Prostate gland (tissue), 2 donors: Measurements from ENCODE around the gene PREPL. TPM values are rescaled to one million over a fixed set of nuclear protein-coding genes. Genes with fewer than 3 reads are reported as not detected.

ENCODE experiments used
- DNase-seq: peaks from one replicate; pipeline ENCODE4 v3.0.0-alpha.2; 2019; ENCODE audit warnings: low spot score
- H3K27ac ChIP-seq, 2 donors: fragments of 200-600 bp; sonication (generic); 2 replicates each; pipeline ENCODE4 v1.5.1; 2017 to 2019
- H3K27me3 ChIP-seq: fragments of 200-600 bp; sonication (generic); replicated peaks from 2 replicates; pipeline ENCODE4 v1.5.1; 2019; ENCODE audit not compliant: insufficient read depth
- H3K36me3 ChIP-seq, 2 donors: fragments of 200-600 bp; sonication (generic); 1 replicate in 1 of 2; 2 replicates in 1 of 2; pipeline versions ENCODE4 v1.5.1 to v1.8.1; 2017 to 2019
- H3K4me1 ChIP-seq: fragments of 200-600 bp; sonication (generic); replicated peaks from 2 replicates; pipeline ENCODE4 v1.5.1; 2019
- H3K4me3 ChIP-seq, 2 donors: fragments of 200-600 bp; sonication (generic); 2 replicates each; pipeline ENCODE4 v1.5.1; 2017 to 2019
- H3K9me3 ChIP-seq: fragments of 200-600 bp; sonication (generic); 2 replicates; pipeline ENCODE4 v1.5.1; 2017
- POLR2A ChIP-seq: fragments of 450-650 bp; IDR thresholded peaks from one replicate; pipeline ENCODE4 v1.6.1; 2016; ENCODE audit warnings: antibody characterized with exemption, mild to moderate bottlenecking
- POLR2AphosphoS5 ChIP-seq: sonication (generic); formaldehyde crosslinking; IDR thresholded peaks from one replicate; pipeline ENCODE4 v1.6.1; 2017; ENCODE audit warnings: antibody characterized with exemption
- WGBS: methylation state at CpG from one replicate; pipeline ENCODE4 v1.1.5; 2018; 5-methylcytosine and 5-hydroxymethylcytosine counted together
- intact Hi-C: fragments of 100-400 bp; cut with DNase I; formaldehyde crosslinking; loops from one replicate; pipeline ENCODE4 v1.14.2; 2022
- total RNA-seq, 2 donors: library from RNA; depleted of rRNA; stranded (reverse); fragments of >200 nt; gene quantifications; one replicate each; pipeline ENCODE4 v1.1.0, GENCODE V29; 2016
- TF ChIP-seq, protein P1 (sequence below), 4 experiments: fragments of 200-600 bp in 2 of 4; fragments of 450-650 bp in 2 of 4; sonication (generic) in 2 of 4; IDR thresholded peaks; 1 replicate in 3 of 4; 2 replicates in 1 of 4; pipeline ENCODE4 v1.5.1; 2016 to 2019; ENCODE audit warnings: antibody characterized with exemption in 4 of 4, mild to moderate bottlenecking in 2 of 4, moderate library complexity in 2 of 4

Gene PREPL
- total RNA-seq, 2 donors from 2014 or later = 40.3 to 49.3 TPM

DNA sequence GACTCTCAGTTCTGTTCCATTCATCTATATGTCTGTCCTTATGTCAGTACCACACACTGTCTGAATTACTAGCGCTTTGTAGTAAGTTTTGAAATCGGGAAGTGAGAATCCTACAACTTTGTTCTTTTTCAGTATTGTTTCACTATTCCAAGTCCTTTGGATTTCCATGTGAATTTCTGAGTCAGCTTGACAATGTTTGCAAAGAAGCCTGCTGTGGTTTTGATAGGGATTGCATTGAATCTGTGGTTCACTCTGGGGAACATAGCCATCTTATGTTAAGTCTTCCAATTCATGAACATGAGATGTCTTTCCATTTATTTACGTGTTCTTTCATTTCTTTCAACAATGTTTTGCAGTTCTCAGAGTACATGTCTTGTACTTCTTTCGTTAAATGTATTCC, 71.0 kb downstream of the PREPL start:
- no peaks in the 10 kb centered on the region for H3K36me3 ChIP-seq
- TF ChIP-seq POLR2AphosphoS5 = no peak
- TF ChIP-seq, protein P1, sequence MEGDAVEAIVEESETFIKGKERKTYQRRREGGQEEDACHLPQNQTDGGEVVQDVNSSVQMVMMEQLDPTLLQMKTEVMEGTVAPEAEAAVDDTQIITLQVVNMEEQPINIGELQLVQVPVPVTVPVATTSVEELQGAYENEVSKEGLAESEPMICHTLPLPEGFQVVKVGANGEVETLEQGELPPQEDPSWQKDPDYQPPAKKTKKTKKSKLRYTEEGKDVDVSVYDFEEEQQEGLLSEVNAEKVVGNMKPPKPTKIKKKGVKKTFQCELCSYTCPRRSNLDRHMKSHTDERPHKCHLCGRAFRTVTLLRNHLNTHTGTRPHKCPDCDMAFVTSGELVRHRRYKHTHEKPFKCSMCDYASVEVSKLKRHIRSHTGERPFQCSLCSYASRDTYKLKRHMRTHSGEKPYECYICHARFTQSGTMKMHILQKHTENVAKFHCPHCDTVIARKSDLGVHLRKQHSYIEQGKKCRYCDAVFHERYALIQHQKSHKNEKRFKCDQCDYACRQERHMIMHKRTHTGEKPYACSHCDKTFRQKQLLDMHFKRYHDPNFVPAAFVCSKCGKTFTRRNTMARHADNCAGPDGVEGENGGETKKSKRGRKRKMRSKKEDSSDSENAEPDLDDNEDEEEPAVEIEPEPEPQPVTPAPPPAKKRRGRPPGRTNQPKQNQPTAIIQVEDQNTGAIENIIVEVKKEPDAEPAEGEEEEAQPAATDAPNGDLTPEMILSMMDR (IDR thresholded peaks at IDR 0.05) = no peak
- no peak for TF ChIP-seq POLR2A
- 87% methylated on average over 4 of the region's 4 CpGs for WGBS
- H3K27me3 ChIP-seq = no peaks in the 10 kb centered on the region
- H3K9me3 ChIP-seq = no peaks in the 10 kb centered on the region
- no peaks in the 10 kb centered on the region for H3K4me1 ChIP-seq
- intact Hi-C loops = loop anchor here (2.0 to 5.0 kb wide), 3 partner anchors 45 to 243 kb away; no protein-coding TSS in a partner anchor
- no peak for DNase-seq
- H3K4me3 ChIP-seq = no peak overlapping the region
- no peak overlapping the region for H3K27ac ChIP-seq

DNA sequence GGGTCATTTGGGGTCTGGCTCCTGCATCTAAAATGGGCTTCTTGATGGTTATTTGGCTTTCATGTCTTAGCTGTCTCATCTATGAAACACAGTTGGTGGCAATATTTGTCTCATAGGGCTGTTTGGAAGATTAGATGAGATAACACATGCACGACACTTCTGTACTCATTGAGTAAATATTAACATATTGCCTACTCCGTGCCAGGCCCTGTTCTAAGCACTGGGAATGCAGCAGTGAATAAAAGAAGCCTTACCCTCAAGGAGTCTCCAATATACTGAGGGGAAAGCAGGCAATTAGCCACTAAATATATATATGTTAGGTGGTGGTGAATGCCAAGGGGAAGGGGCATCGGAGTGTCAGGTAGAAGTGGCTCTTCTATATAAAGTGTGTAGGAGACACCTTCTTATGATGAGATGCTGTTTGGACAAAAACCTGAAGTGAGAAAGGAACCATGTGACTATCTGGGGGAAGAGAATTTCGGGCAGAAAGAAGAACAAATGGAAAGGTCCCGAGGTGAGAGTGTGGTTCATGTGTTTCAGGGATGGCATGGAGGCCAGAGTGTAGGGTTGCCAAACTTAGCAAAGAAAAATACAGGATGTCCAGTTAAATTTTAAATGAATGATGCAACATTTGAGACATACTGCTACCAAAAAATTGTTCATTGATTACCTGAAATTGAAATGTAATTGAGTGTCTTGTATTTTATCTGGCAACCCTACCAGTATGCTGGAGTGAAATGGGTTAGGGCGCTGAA, 74.2 kb downstream of the PREPL start:
- Histone ChIP-seq H3K27me3 (no peaks in the 10 kb centered on the region), H3K4me1 (no peaks in the 10 kb centered on the region), H3K27ac (no peak overlapping the region), H3K4me3 (no peak overlapping the region), H3K9me3 (no peaks in the 10 kb centered on the region), H3K36me3 (no peaks in the 10 kb centered on the region)
- peak; percentile 47 for DNase-seq
- intact Hi-C loops = no loop called here
- 70% methylated on average over 6 of the region's 6 CpGs for WGBS
- TF ChIP-seq, protein P1 (IDR thresholded peaks at IDR 0.05) = no peak
- TF ChIP-seq POLR2A (no peak), POLR2AphosphoS5 (peak; percentile 70)

DNA sequence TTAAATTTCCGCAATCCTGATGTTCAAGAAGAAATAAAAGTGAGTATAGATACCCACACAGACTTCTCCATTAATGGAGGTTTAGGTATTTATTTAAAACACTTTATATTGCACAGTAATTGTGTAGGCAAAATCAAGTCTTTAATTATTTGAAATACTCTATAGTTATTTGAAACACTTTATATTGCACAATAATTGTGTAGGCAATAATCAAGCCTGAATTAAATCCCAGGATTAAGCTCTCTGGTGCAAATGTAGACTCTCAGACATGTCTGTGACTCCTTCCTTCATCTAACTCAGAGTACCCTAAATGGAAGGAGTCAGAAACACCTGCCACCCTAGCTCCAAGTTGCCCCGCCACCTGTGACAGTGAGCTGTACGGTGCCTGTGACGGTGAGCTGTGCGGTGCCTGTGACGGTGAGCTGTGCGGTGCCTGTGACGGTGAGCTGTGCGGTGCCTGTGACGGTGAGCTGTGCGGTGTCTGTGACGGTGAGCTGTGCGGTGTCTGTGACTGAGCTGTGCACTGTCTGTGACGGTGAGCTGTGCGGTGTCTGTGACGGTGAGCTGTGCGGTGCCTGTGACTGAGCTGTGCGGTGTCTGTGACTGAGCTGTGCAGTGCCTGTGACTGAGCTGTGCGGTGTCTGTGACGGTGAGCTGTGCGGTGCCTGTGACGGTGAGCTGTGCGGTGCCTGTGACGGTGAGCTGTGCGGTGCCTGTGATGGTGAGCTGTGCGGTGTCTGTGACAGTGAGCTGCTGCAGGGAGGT, 75.0 kb downstream of the PREPL start:
- intact Hi-C loops = no loop called here
- TF ChIP-seq POLR2A = no peak
- TF ChIP-seq, protein P1 (IDR thresholded peaks at IDR 0.05) = no peak
- TF ChIP-seq POLR2AphosphoS5 = no peak
- Histone ChIP-seq H3K27ac (no peak overlapping the region), H3K36me3 (no peaks in the 10 kb centered on the region), H3K4me1 (no peaks in the 10 kb centered on the region), H3K27me3 (no peaks in the 10 kb centered on the region), H3K9me3 (no peaks in the 10 kb centered on the region), H3K4me3 (no peak overlapping the region)
- DNase-seq = no peak
- WGBS = 93% methylated on average over 24 of the region's 26 CpGs

DNA sequence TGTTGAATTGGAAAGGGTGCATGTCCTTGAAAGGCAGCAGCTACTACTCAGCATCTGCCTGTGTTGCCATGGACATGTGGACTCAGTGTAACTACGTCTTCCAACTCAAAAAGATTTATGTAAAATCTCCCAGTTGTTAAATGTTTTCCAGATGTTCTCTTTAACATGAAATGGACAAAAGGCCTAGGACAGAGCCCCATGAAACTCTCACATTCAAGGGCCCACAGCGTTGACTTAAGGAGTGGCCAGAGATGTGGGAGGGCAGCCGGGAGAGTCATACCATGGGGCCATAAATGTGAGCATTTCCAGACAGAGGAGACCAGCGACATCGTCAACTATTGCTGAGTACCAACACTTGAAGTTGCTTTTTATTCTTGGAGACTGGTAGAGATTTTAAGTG, 76.1 kb downstream of the PREPL start:
- H3K27me3 ChIP-seq = no peaks in the 10 kb centered on the region
- 77% methylated on average over 5 of the region's 5 CpGs for WGBS
- no peaks in the 10 kb centered on the region for H3K4me1 ChIP-seq
- H3K4me3 ChIP-seq = no peak overlapping the region
- no peak overlapping the region for H3K27ac ChIP-seq
- TF ChIP-seq, protein P1 (IDR thresholded peaks at IDR 0.05) = no peak
- TF ChIP-seq POLR2A (no peak), POLR2AphosphoS5 (no peak)
- intact Hi-C loops = no loop called here
- no peak for DNase-seq
- no peaks in the 10 kb centered on the region for H3K9me3 ChIP-seq
- no peaks in the 10 kb centered on the region for H3K36me3 ChIP-seq
